ENCODE data around the gene PARP15.

DNA sequence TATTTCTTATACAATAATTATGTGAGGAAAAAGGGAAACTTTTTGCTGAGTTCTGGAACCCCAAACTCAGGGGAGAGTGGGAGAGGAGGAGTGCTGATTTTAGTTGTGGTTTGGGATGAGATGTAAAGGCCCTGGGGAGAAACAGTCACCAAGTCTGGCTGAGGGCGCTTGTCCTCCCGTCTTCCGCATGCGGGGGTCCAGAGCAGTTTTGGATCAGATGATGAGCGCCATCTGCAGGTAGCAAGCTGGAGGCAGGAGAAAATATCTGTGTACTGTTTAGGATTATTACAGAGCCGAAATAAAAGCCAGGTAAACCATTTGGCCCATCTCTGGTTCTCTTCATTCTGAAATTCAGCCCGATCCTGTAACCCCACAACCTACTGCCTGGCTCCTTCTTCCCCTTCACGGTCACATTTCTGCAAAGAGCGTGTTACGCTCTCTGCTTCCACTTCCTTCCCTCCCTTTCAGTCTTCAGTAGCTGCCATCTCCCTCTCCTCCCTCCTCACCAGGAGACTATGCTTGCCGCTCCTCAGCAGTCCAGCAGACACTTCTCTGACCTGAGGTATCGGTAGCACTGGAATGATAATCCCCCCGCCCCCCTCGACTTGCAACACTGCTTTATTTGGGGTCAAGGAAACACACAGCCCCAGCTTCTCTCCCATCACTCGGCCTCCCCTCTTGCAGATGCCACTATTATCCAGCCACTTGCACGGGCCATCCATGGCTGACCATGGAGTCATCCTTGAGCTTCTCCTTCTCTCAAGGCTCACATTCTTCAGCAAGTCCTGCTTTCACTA is 101.8 kb downstream of the PARP15 start:
- TF ChIP-seq FOXK2 (IDR thresholded peaks at IDR 0.05) = no peak
- TF ChIP-seq ELF4 (IDR thresholded peaks at IDR 0.05) = no peak
- TF ChIP-seq NFRKB (IDR thresholded peaks at IDR 0.05) = no peak
- no peak for TF ChIP-seq HDGF (IDR thresholded peaks at IDR 0.05; ENCODE audit: borderline replicate concordance)
- no peak for TF ChIP-seq LEF1 (IDR thresholded peaks at IDR 0.05; ENCODE audit: borderline replicate concordance)
- no peak for TF ChIP-seq TARDBP (IDR thresholded peaks at IDR 0.05)
